Osteocyte (in vitro differentiated cells): ENCODE results near the gene ARHGAP42. TPM values are rescaled to one million over a fixed set of nuclear protein-coding genes. Genes with fewer than 3 reads are reported as not detected.

Source experiments
- DNase-seq: peaks from one replicate; pipeline ENCODE4 v3.0.0; 2021; ENCODE audit warnings: mixed read lengths; ENCODE audit not compliant: unreplicated experiment; ENCODE audit errors: extremely low spot score
- H3K27ac Mint-ChIP-seq: one replicate; pipeline ENCODE4 v1.8.0; 2021; ENCODE audit warnings: mild to moderate bottlenecking, mixed read lengths; ENCODE audit not compliant: unreplicated experiment
- H3K27me3 Mint-ChIP-seq: one replicate; pipeline ENCODE4 v1.8.0; 2021; ENCODE audit warnings: mixed read lengths; ENCODE audit not compliant: unreplicated experiment
- H3K36me3 Mint-ChIP-seq: one replicate; pipeline ENCODE4 v1.8.0; 2021; ENCODE audit warnings: mixed read lengths; ENCODE audit not compliant: unreplicated experiment
- H3K4me1 Mint-ChIP-seq: one replicate; pipeline ENCODE4 v1.8.0; 2021; ENCODE audit warnings: mixed read lengths; ENCODE audit not compliant: unreplicated experiment
- H3K4me3 Mint-ChIP-seq: one replicate; pipeline ENCODE4 v1.8.0; 2021; ENCODE audit warnings: mild to moderate bottlenecking, moderate library complexity, mixed read lengths; ENCODE audit not compliant: unreplicated experiment
- H3K9me3 Mint-ChIP-seq: one replicate; pipeline ENCODE4 v1.8.0; 2021; ENCODE audit warnings: mixed read lengths; ENCODE audit not compliant: unreplicated experiment
- total RNA-seq: library from RNA; stranded (reverse); gene quantifications from 2 replicates; pipeline ENCODE4 v1.2.1, GENCODE V29; 2021
- TF ChIP-seq, protein P1 (sequence below): fragments of 200-600 bp; sonication (generic); IDR thresholded peaks from 2 replicates; pipeline ENCODE4 v1.5.0; 2021; ENCODE audit warnings: antibody characterized with exemption, mild to moderate bottlenecking, moderate library complexity

Gene ARHGAP42
- total RNA-seq, 1 donor from 2014 or later = 12.7 TPM

DNA sequence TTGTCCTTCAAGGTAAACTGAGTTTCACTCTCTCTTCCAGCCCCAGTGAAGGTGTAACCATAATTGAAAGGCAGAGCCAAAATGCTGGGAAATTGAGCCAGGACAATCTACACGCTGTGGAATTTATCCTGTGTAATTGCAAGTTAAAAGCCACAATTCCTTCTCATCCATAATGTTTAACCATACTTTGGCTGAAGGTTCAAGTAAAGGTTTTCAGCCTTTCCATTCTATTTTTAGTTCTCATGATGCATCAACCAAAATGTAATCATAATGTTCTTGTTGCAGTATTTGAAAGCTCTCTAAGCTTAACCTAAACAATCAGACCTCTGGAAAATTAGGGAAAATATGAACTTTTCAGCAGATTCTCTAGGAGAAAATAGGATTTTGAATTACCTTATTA is 14.0 kb upstream of the ARHGAP42 start:
- TF ChIP-seq, protein P1, sequence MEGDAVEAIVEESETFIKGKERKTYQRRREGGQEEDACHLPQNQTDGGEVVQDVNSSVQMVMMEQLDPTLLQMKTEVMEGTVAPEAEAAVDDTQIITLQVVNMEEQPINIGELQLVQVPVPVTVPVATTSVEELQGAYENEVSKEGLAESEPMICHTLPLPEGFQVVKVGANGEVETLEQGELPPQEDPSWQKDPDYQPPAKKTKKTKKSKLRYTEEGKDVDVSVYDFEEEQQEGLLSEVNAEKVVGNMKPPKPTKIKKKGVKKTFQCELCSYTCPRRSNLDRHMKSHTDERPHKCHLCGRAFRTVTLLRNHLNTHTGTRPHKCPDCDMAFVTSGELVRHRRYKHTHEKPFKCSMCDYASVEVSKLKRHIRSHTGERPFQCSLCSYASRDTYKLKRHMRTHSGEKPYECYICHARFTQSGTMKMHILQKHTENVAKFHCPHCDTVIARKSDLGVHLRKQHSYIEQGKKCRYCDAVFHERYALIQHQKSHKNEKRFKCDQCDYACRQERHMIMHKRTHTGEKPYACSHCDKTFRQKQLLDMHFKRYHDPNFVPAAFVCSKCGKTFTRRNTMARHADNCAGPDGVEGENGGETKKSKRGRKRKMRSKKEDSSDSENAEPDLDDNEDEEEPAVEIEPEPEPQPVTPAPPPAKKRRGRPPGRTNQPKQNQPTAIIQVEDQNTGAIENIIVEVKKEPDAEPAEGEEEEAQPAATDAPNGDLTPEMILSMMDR = no peak
- H3K36me3 Mint-ChIP-seq = no peaks in the 10 kb centered on the region

DNA sequence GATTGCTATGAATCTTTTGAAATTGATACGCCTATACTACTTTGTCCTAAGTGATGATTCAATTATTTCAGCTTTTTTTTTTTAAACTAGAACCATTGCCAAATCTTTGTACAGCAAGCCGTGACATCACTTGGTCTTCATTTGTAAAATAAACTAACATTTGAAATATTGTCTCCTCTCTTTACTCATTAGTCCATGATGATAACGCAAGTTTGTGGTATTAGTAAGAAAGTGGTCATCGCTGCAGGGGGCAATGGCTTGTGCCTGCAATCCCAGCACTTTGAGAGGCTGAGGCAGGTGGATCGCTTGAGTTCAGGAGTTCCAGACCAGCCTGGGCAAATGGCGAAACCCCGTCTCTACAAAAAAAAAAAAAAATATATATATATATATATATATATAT is 12.9 kb upstream of the ARHGAP42 start:
- Mint-ChIP-seq H3K27me3 (no peaks in the 10 kb centered on the region), H3K9me3 (no peaks in the 10 kb centered on the region), H3K36me3 (no peaks in the 10 kb centered on the region), H3K4me1 (no peaks in the 10 kb centered on the region), H3K27ac (no peak overlapping the region), H3K4me3 (no peak overlapping the region)
- TF ChIP-seq, protein P1 = no peak
- no peak for DNase-seq

More for the DNA sequence above, 14.0 kb upstream of the ARHGAP42 start:
- H3K9me3 Mint-ChIP-seq = no peaks in the 10 kb centered on the region
- H3K4me3 Mint-ChIP-seq = no peak overlapping the region
- no peak overlapping the region for H3K27ac Mint-ChIP-seq
- DNase-seq = no peak
- no peaks in the 10 kb centered on the region for H3K27me3 Mint-ChIP-seq
- no peaks in the 10 kb centered on the region for H3K4me1 Mint-ChIP-seq

DNA sequence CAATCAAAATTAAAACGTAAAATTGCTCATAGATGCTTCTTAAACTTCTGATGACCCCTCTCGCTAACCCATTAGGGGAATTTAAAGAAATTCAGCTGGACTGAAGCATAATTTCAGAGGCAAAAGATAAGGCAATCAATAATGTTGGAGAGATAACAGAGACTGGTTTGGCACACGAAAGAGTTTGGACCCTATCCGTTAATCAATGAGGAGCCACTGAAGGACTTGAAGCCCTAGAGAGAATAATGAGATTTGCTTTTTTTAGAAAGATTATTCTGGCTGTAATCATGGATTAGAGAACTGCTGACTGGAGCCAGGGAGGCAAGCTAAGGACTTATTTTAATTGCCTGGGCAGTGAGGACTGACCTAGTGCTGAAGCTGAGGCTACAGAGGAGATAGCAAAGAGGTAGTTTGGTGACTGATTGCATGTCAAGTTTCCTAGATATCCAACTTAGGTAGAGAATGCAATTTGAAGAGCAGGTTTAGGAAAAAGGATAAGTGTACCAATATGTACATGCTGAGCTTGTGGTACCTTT is 11.9 kb upstream of the ARHGAP42 start:
- Mint-ChIP-seq H3K27me3 (no peaks in the 10 kb centered on the region), H3K4me1 (no peaks in the 10 kb centered on the region), H3K4me3 (no peak overlapping the region), H3K27ac (no peak overlapping the region), H3K36me3 (no peaks in the 10 kb centered on the region), H3K9me3 (no peaks in the 10 kb centered on the region)
- no peak for DNase-seq
- TF ChIP-seq, protein P1 = no peak

DNA sequence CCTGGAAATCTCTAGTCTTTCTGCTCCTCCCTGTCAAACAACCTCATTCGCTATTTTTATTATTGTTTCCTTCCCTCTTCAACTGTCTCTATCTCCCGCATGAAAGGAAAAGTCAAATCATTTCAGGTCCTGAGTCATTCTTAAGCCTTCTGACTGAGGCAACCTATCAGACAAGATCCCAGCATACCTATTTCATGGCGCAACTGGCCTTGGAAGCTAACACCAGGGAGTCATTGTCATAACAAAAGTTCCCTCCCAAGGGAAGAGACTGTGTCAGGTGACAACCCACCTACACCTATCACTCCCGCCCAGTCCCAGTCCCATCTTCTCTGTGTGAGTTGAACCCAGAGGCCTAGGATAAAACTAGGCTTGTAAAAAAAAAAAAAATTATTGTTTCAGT is 10.2 kb upstream of the ARHGAP42 start:
- Mint-ChIP-seq H3K9me3 (no peaks in the 10 kb centered on the region), H3K27ac (no peak overlapping the region), H3K4me1 (peaks cover 8% of the 10 kb centered on the region), H3K4me3 (no peak overlapping the region), H3K36me3 (no peaks in the 10 kb centered on the region), H3K27me3 (no peaks in the 10 kb centered on the region)
- TF ChIP-seq, protein P1 = no peak
- DNase-seq = no peak

DNA sequence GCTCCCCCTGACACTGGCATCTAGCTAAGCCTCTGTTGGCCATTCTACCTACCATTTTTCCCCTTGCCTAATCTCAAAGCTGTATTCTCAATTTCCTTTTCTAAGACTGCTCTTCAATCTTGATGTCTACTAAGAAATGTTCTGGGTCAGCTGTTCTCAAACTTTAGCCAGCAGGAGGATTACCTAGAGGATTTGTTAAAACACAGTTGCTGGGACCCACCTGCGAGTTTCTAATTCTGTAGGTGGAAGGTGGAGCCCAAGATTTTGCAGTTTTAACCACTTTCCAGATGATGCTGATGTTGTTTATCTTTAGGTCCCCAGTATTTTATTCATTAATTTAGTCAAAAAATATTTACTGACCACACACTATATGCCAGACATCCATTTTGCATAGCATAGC is 9.3 kb upstream of the ARHGAP42 start:
- TF ChIP-seq, protein P1 = no peak

More for the DNA sequence above, 9.3 kb upstream of the ARHGAP42 start:
- H3K36me3 Mint-ChIP-seq = no peaks in the 10 kb centered on the region
- H3K27ac Mint-ChIP-seq = no peak overlapping the region
- H3K4me1 Mint-ChIP-seq = peaks cover 10% of the 10 kb centered on the region
- H3K27me3 Mint-ChIP-seq = no peaks in the 10 kb centered on the region
- no peak overlapping the region for H3K4me3 Mint-ChIP-seq
- no peak for DNase-seq
- no peaks in the 10 kb centered on the region for H3K9me3 Mint-ChIP-seq
